Astrocyte (in vitro differentiated cells and primary cell): ENCODE measurements around the gene APOL1. TPM values are rescaled to one million over a fixed set of nuclear protein-coding genes. Genes with fewer than 3 reads are reported as not detected.

ENCODE experiments used
- DNase-seq: peaks from one replicate; pipeline ENCODE4 v3.0.0-alpha.2; 2010; ENCODE audit warnings: low read depth
- FAIRE-seq: peaks from 2 replicates; lab custom pipeline; 2011; peaks lifted over from hg19 to GRCh38; lab: Jason Lieb, UNC
- H2AFZ ChIP-seq: 2 replicates; pipeline ENCODE4 v1.6.0; 2012; ENCODE audit warnings: low read depth, low read length, inconsistent platforms
- H3K27ac ChIP-seq: 2 replicates; pipeline ENCODE4 v1.5.1; 2011; ENCODE audit warnings: low read depth, low read length, inconsistent platforms
- H3K27me3 ChIP-seq: 2 replicates; pipeline ENCODE4 v1.6.0; 2011; ENCODE audit warnings: low read length, inconsistent platforms; ENCODE audit not compliant: insufficient read depth
- H3K36me3 ChIP-seq: 2 replicates; pipeline ENCODE4 v1.5.1; 2011; ENCODE audit warnings: low read length, inconsistent platforms; ENCODE audit not compliant: insufficient read depth
- H3K4me1 ChIP-seq: 2 replicates; pipeline ENCODE4 v1.5.1; 2011; ENCODE audit warnings: low read length, inconsistent platforms; ENCODE audit not compliant: insufficient read depth
- H3K4me2 ChIP-seq: 2 replicates; pipeline ENCODE4 v1.6.0; 2012; ENCODE audit warnings: low read length, inconsistent platforms
- H3K4me3 ChIP-seq: 2 replicates; pipeline ENCODE4 v1.5.1; 2011; ENCODE audit warnings: low read depth, mild to moderate bottlenecking, low read length, inconsistent platforms; ENCODE audit not compliant: insufficient read depth
- H3K79me2 ChIP-seq: 2 replicates; pipeline ENCODE4 v1.6.0; 2012; ENCODE audit warnings: mild to moderate bottlenecking, low read length, inconsistent platforms; ENCODE audit not compliant: insufficient read depth
- H3K9ac ChIP-seq: 2 replicates; pipeline ENCODE4 v1.6.0; 2012; ENCODE audit warnings: mild to moderate bottlenecking, low read length, inconsistent platforms
- H3K9me3 ChIP-seq: 2 replicates; pipeline ENCODE4 v1.5.1; 2012; ENCODE audit warnings: low read depth, mild to moderate bottlenecking, low read length, inconsistent platforms; ENCODE audit not compliant: insufficient read depth
- H4K20me1 ChIP-seq: 2 replicates; pipeline ENCODE4 v1.6.0; 2012; ENCODE audit warnings: low read length, inconsistent platforms; ENCODE audit not compliant: insufficient read depth
- H3K27ac Mint-ChIP-seq: one replicate; pipeline ENCODE4 v1.8.0; 2021; ENCODE audit warnings: mild to moderate bottlenecking, mixed read lengths; ENCODE audit not compliant: unreplicated experiment
- H3K27me3 Mint-ChIP-seq: one replicate; pipeline ENCODE4 v1.8.0; 2021; ENCODE audit warnings: low read depth, mixed read lengths; ENCODE audit not compliant: unreplicated experiment
- H3K36me3 Mint-ChIP-seq: one replicate; pipeline ENCODE4 v1.8.0; 2021; ENCODE audit warnings: low read depth, mixed read lengths; ENCODE audit not compliant: unreplicated experiment
- H3K4me1 Mint-ChIP-seq: one replicate; pipeline ENCODE4 v1.8.0; 2021; ENCODE audit warnings: low read depth, mixed read lengths; ENCODE audit not compliant: unreplicated experiment
- H3K4me3 Mint-ChIP-seq: one replicate; pipeline ENCODE4 v1.8.0; 2021; ENCODE audit warnings: mild to moderate bottlenecking, moderate library complexity, mixed read lengths; ENCODE audit not compliant: unreplicated experiment
- H3K9me3 Mint-ChIP-seq: one replicate; pipeline ENCODE4 v1.8.0; 2021; ENCODE audit warnings: mild to moderate bottlenecking, mixed read lengths; ENCODE audit not compliant: unreplicated experiment
- CTCF ChIP-seq: IDR thresholded peaks from 2 replicates; pipeline ENCODE4 v1.5.1; 2011; ENCODE audit warnings: low read depth, mild to moderate bottlenecking, inconsistent platforms, low read length, moderate library complexity; ENCODE audit not compliant: insufficient read depth
- EZH2 ChIP-seq: IDR thresholded peaks from 2 replicates; pipeline ENCODE4 v1.6.1; 2012; ENCODE audit warnings: mild to moderate bottlenecking, low read length, inconsistent platforms; ENCODE audit not compliant: insufficient read depth
- total RNA-seq: library from RNA; stranded (reverse); gene quantifications from 2 replicates; pipeline ENCODE4 v1.2.1, GENCODE V29; 2021

The APOL1 gene
- total RNA-seq, 1 donor from 2014 or later: 3.9 TPM

DNA sequence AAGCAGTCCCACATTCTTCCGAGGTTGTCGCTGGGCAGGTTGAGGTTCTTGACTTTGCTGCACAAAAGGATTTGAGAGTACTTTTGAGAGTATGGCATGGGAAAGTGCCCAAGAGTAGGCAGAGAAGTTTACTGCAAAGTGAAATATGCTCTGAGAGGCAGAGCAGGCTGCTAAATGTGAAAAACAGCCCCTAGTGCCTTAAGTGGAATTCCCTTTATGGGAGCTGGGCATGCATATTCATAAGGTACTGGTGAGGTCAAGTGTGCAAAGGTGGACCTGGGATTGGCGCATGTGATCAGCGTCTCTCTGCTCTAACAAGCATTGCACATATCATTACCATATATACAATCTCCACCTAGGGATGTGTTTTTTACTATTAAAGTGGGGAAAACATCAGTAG, 39.3 kb upstream of the APOL1 start:
- Histone ChIP-seq H3K4me1 (peaks cover 8% of the 10 kb centered on the region), H3K27ac (no peak overlapping the region), H4K20me1 (no peaks in the 10 kb centered on the region), H3K79me2 (no peaks in the 10 kb centered on the region), H3K27me3 (peaks cover 43% of the 10 kb centered on the region), H3K4me3 (no peak overlapping the region), H3K4me2 (no peak overlapping the region), H3K36me3 (no peaks in the 10 kb centered on the region), H3K9me3 (no peaks in the 10 kb centered on the region), H3K9ac (no peak overlapping the region), H2AFZ (no peak overlapping the region)
- Mint-ChIP-seq H3K4me1 (peaks cover 2% of the 10 kb centered on the region), H3K27me3 (peaks cover 55% of the 10 kb centered on the region), H3K9me3 (peaks cover 17% of the 10 kb centered on the region), H3K27ac (no peak overlapping the region), H3K4me3 (no peak overlapping the region), H3K36me3 (peaks cover 7% of the 10 kb centered on the region)
- DNase-seq (no peak), FAIRE-seq (no peak)
- TF ChIP-seq CTCF: no peak
- no peak for TF ChIP-seq EZH2

DNA sequence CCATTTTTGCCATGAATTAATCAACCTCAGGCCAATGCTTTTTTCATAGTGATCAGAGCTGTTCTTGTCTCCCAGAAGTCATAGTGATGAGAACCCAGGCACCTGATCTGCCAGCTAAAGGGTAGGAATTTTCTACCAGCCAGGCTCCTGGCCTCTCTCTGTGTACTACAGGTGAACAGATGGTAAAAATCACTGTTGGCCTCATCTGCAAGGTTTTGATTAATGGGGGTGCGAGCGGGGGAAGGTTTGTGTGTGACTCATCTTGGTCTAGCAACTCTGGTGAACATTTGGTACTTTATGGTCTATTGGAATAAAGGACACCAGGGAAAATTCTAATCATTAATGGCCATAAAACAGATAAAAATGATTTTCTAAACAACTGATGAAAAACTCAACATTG, 37.0 kb upstream of the APOL1 start:
- H3K36me3 Mint-ChIP-seq: no peaks in the 10 kb centered on the region
- no peak overlapping the region for H3K4me3 Mint-ChIP-seq
- no peak overlapping the region for H2AFZ ChIP-seq

More for the DNA sequence above, 37.0 kb upstream of the APOL1 start:
- no peaks in the 10 kb centered on the region for H3K79me2 ChIP-seq
- H3K4me1 Mint-ChIP-seq: peaks cover 7% of the 10 kb centered on the region
- H3K36me3 ChIP-seq: no peaks in the 10 kb centered on the region
- no peak for TF ChIP-seq EZH2
- TF ChIP-seq CTCF: no peak
- no peak overlapping the region for H3K27ac Mint-ChIP-seq
- FAIRE-seq (no peak), DNase-seq (no peak)
- no peak overlapping the region for H3K4me2 ChIP-seq
- peaks cover 4% of the 10 kb centered on the region for H3K4me1 ChIP-seq
- no peak overlapping the region for H3K4me3 ChIP-seq
- peaks cover 55% of the 10 kb centered on the region for H3K27me3 Mint-ChIP-seq
- no peaks in the 10 kb centered on the region for H3K9me3 ChIP-seq
- peaks cover 5% of the 10 kb centered on the region for H3K9me3 Mint-ChIP-seq
- H3K27ac ChIP-seq: no peak overlapping the region
- peaks cover 45% of the 10 kb centered on the region for H3K27me3 ChIP-seq
- H4K20me1 ChIP-seq: no peaks in the 10 kb centered on the region
- H3K9ac ChIP-seq: no peak overlapping the region
